Measurements from ENCODE around the gene ANOS1.

The ANOS1 gene

DNA sequence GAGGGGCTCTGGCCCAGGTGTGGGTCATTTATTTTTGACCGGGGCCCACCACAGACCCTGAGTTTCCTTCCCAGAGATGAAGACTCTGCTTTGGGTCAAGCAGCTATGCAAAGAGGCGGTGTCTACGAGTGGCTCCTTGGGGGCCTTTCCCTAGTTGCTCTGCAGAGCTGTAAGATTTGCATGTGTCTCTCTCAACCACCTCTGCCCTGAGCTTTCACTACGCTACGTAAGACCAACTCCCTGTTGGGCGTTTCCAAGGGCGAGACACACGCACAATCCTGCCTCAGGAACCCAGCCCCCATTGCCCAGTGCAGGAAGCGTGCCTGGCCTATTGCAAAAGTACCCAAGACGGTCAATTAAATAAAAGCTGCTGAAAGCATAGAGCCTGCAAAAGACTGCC lies 10.0 kb upstream of the ANOS1 start:
- no peaks in the 10 kb centered on the region for H3K27me3 ChIP-seq (ENCODE audit: control insufficient read depth, insufficient read depth, low read length)
- H3K27ac ChIP-seq (ENCODE audit: low read length), result no peak overlapping the region
- H3K9me3 ChIP-seq (ENCODE audit: control insufficient read depth, low read depth, low read length), result no peaks in the 10 kb centered on the region
- no peaks in the 10 kb centered on the region for H3K36me3 ChIP-seq (ENCODE audit: control insufficient read depth, low read depth, low read length)
- H3K4me3 ChIP-seq (ENCODE audit: low read length), result no peak overlapping the region
- no peak overlapping the region for H3K9ac ChIP-seq (ENCODE audit: low read length)
- H3K4me1 ChIP-seq (ENCODE audit: control insufficient read depth, low read depth, low read length), result peaks cover 13% of the 10 kb centered on the region

DNA sequence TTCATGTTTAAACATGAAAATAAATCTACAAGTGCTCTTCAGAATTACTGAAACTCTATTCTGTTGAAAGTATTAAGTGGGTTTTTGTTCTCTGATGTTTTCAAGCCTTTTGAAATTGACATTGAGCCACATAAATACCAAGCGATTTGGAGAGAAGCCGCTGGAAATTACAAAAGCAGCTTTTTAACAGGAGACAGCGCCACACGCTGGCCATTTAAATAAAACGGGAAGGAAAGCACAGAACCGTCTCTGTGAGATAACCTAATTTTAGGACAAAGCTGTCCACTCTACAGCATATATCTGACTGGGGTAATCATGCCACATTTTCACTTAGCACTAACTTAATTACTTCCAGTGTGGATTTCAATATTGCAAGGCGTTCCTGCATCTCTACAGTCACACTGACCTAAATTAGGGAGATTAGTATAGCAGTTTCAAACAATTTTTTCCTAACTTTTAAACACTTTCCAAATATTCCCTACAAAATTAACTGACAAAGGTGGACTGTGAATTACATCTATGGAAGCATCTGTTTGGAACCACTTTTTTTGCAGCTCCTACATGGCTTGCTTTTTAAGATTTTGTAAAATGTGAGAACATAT lies 6.8 kb upstream of the ANOS1 start:
- Histone ChIP-seq H3K27me3 (ENCODE audit: control insufficient read depth, insufficient read depth, low read length) (peaks cover 3% of the 10 kb centered on the region), H3K9ac (ENCODE audit: low read length) (no peak overlapping the region), H3K4me3 (ENCODE audit: low read length) (no peak overlapping the region), H3K36me3 (ENCODE audit: control insufficient read depth, low read depth, low read length) (no peaks in the 10 kb centered on the region), H3K4me1 (ENCODE audit: control insufficient read depth, low read depth, low read length) (peaks cover 13% of the 10 kb centered on the region), H3K9me3 (ENCODE audit: control insufficient read depth, low read depth, low read length) (no peaks in the 10 kb centered on the region), H3K27ac (ENCODE audit: low read length) (no peak overlapping the region)

DNA sequence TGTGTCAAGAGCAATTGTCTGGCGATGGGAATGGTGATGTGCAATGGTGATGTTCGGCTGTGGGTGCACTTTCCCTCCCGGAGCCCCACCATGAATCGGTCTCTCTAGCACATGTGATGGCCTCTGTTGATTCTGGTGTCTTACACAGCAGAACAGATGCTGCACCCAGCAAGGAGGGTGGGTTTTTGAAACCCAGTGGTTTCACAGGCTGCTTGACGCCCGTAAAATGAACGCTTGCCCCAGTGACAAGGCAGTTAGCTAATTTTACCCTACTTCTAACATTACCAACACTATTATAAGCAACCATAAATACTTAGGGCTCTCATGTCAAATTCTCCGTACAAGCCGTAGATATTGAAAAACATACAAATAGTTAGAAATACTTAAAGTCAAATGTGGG lies 5.9 kb upstream of the ANOS1 start:
- Histone ChIP-seq H3K27me3 (ENCODE audit: control insufficient read depth, insufficient read depth, low read length) (peaks cover 11% of the 10 kb centered on the region), H3K4me1 (ENCODE audit: control insufficient read depth, low read depth, low read length) (peaks cover 21% of the 10 kb centered on the region)

DNA sequence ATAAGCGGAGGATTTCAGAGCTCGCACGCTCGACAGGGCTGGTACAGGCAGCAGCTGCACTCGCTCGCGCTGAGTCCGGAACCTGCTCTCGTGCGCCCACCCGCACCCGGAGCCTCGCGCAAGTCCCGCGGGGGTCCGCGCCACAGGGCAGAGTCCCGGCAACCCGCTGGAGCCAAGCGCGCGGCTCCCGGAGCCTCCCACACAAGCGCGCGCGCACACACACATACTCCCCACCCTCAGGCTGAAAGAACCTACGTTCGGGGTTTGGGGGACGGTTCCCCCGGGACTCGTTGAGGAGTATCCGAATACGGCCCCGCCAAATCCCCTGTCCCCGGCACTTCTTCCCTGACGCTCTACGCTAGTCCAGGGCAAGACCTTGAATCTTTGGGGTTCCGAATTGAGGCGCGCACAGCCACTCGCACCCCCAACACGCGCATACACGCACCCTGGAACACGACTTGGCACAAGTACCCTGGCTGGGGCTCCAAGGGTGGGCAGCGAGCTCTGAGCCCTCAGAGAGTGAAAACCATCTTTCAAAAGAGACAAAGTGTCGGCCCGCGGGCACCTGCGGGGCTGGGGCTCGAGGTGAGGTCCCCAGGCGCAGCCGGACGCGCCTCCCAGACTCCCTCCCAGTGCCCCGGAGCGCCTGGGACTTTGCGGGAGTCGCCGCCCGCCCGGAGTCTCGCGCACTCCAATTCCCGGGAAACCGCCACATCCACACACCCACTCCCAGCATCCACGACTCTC lies 952 bp downstream of the ANOS1 start:
- H3K9ac ChIP-seq (ENCODE audit: low read length), result peak overlapping the region; percentile 73
- peak overlapping the region; percentile 95 for H3K4me3 ChIP-seq (ENCODE audit: low read length)
- peaks cover 22% of the 10 kb centered on the region for H3K36me3 ChIP-seq (ENCODE audit: control insufficient read depth, low read depth, low read length)
- H3K27me3 ChIP-seq (ENCODE audit: control insufficient read depth, insufficient read depth, low read length), result peaks cover 21% of the 10 kb centered on the region
- H3K4me1 ChIP-seq (ENCODE audit: control insufficient read depth, low read depth, low read length), result peaks cover 42% of the 10 kb centered on the region
- H3K27ac ChIP-seq (ENCODE audit: low read length), result no peak overlapping the region
- H3K9me3 ChIP-seq (ENCODE audit: control insufficient read depth, low read depth, low read length), result no peaks in the 10 kb centered on the region

More for the DNA sequence above, 5.9 kb upstream of the ANOS1 start:
- Histone ChIP-seq H3K9me3 (ENCODE audit: control insufficient read depth, low read depth, low read length) (no peaks in the 10 kb centered on the region), H3K36me3 (ENCODE audit: control insufficient read depth, low read depth, low read length) (no peaks in the 10 kb centered on the region), H3K27ac (ENCODE audit: low read length) (no peak overlapping the region), H3K4me3 (ENCODE audit: low read length) (no peak overlapping the region), H3K9ac (ENCODE audit: low read length) (no peak overlapping the region)

DNA sequence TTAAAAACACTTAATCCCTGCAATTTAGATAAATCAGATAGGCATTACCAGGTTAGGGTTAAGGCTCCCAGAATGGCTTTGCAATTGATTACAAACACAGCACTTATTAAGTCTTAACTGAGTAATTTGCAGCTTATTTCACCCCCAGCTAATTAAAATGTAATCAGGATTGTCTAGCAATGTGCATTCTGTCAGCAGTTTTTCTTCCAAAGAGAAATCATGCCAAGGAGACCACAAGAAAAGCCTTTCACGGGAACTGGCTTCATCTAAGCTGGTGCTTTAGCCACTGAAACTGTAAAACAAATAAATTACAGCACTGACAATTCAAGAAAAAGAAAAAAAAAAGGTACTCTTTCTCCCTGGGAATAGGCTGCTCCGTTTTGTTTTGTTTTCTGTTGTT lies 2.1 kb downstream of the ANOS1 start:
- H3K9ac ChIP-seq (ENCODE audit: low read length), result peak overlapping the region; percentile 73
- peaks cover 21% of the 10 kb centered on the region for H3K27me3 ChIP-seq (ENCODE audit: control insufficient read depth, insufficient read depth, low read length)
- peak overlapping the region; percentile 95 for H3K4me3 ChIP-seq (ENCODE audit: low read length)

DNA sequence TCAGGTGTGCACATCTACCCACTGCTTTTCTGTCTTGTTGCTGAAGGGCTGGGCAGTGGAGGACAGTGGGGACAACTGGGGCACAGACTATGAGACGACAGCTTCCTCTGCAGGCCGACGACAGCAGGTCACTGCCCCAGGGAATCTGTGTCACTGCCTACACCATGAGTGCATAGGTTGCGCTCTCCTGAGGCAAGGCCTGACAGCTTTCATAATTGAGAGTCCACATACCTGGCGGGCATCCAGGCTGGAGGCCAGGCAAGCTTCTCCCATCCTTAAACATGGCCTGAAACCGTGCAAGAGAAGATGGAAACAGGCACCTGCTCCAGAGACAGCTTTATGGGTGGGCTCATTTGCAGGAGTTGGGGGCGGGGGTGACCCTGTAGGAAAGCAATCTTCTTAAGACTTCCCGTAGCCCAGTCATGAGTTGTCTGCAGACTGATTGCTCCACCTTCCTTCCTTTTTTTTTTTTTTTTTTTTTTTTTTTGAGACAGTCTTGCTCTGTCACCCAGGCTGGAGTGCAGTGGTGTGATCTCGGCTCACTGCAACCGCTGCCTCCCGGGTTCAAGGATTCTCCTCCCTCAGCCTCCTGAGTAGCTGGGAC lies 2.9 kb downstream of the ANOS1 start:
- Histone ChIP-seq H3K9me3 (ENCODE audit: control insufficient read depth, low read depth, low read length) (no peaks in the 10 kb centered on the region), H3K27ac (ENCODE audit: low read length) (no peak overlapping the region), H3K4me3 (ENCODE audit: low read length) (peak overlapping the region; percentile 39), H3K36me3 (ENCODE audit: control insufficient read depth, low read depth, low read length) (peaks cover 22% of the 10 kb centered on the region), H3K27me3 (ENCODE audit: control insufficient read depth, insufficient read depth, low read length) (peaks cover 21% of the 10 kb centered on the region), H3K9ac (ENCODE audit: low read length) (no peak overlapping the region), H3K4me1 (ENCODE audit: control insufficient read depth, low read depth, low read length) (peaks cover 56% of the 10 kb centered on the region)

More for the DNA sequence above, 2.1 kb downstream of the ANOS1 start:
- no peaks in the 10 kb centered on the region for H3K9me3 ChIP-seq (ENCODE audit: control insufficient read depth, low read depth, low read length)
- H3K4me1 ChIP-seq (ENCODE audit: control insufficient read depth, low read depth, low read length), result peaks cover 50% of the 10 kb centered on the region
- H3K36me3 ChIP-seq (ENCODE audit: control insufficient read depth, low read depth, low read length), result peaks cover 22% of the 10 kb centered on the region
- H3K27ac ChIP-seq (ENCODE audit: low read length), result no peak overlapping the region

DNA sequence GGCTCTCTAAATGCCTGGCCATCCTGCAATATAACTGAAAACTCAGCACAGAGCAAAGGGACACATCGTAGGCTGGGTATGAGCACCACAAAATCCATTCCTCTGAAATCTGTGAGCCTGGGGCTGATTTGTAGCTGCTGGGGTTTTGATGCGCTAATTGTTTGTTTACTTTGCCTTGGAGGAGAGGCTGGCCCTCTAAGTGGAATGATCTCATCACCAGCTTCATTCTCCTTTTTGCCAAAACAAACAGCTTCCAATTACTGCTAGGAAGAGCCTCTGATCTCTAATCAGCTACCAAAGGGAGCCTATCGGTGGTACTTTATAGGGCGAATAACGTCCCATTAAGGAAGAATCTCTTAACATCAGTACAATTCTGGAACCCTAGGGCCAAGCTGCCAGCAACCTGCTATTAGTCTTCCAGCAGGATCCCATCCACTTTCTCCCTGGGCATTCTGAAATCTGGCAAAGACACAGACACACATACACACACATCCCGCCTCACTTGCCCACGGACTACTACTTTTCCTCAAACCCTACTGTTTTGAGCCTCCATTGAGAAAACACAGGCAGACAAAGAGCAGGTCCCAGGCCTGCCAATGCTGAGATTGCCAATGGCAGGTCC lies 5.8 kb downstream of the ANOS1 start:
- H3K4me1 ChIP-seq (ENCODE audit: control insufficient read depth, low read depth, low read length), result peaks cover 75% of the 10 kb centered on the region

DNA sequence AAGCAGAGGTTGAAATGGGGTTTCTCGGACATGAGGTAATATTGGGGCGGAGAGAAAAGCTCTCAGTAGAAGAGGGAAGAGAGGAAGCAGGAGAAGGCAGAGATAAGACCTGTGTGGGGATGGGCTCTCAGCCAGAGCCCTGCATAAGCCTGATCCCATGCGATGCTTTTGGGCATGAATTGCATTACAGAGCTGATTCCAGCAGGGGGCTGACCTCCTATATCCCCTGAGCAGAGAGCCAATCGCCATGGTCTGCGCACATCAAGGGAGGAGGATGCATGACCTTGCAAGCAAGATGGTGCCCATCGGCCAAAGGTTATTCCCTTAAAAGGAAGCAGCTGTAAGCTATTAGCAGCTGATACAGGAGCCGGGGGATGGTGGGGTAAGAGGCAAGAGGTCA lies 7.6 kb downstream of the ANOS1 start:
- Histone ChIP-seq H3K9me3 (ENCODE audit: control insufficient read depth, low read depth, low read length) (no peaks in the 10 kb centered on the region), H3K9ac (ENCODE audit: low read length) (no peak overlapping the region), H3K4me1 (ENCODE audit: control insufficient read depth, low read depth, low read length) (peaks cover 85% of the 10 kb centered on the region), H3K4me3 (ENCODE audit: low read length) (peak overlapping the region; percentile 34), H3K27me3 (ENCODE audit: control insufficient read depth, insufficient read depth, low read length) (no peaks in the 10 kb centered on the region), H3K27ac (ENCODE audit: low read length) (no peak overlapping the region), H3K36me3 (ENCODE audit: control insufficient read depth, low read depth, low read length) (peaks cover 30% of the 10 kb centered on the region)

More for the DNA sequence above, 5.8 kb downstream of the ANOS1 start:
- Histone ChIP-seq H3K9me3 (ENCODE audit: control insufficient read depth, low read depth, low read length) (no peaks in the 10 kb centered on the region), H3K27me3 (ENCODE audit: control insufficient read depth, insufficient read depth, low read length) (peaks cover 8% of the 10 kb centered on the region), H3K36me3 (ENCODE audit: control insufficient read depth, low read depth, low read length) (peaks cover 23% of the 10 kb centered on the region), H3K27ac (ENCODE audit: low read length) (no peak overlapping the region), H3K4me3 (ENCODE audit: low read length) (peak overlapping the region; percentile 31), H3K9ac (ENCODE audit: low read length) (no peak overlapping the region)

DNA sequence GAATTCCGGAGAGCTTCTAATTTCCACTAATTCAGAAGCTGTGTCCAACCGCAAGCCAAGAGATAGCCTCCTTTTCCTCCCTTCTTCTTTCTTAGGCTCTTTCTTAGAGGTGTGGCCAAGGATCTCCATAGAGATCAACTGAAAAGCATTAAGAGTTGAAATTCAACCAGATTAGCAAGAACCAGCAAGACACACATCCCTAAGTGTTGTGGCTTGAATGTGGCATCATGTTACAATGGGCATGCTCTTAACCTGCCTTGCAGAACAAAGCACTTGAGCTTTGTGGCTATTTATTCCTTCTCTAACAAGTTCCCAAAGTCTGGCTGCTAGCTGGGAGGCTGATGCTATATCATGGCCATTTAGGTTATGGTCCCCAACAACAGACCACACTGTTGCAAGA lies 10.4 kb downstream of the ANOS1 start:
- Histone ChIP-seq H3K36me3 (ENCODE audit: control insufficient read depth, low read depth, low read length) (peaks cover 8% of the 10 kb centered on the region), H3K9me3 (ENCODE audit: control insufficient read depth, low read depth, low read length) (no peaks in the 10 kb centered on the region), H3K27ac (ENCODE audit: low read length) (no peak overlapping the region), H3K4me1 (ENCODE audit: control insufficient read depth, low read depth, low read length) (peaks cover 61% of the 10 kb centered on the region), H3K9ac (ENCODE audit: low read length) (no peak overlapping the region), H3K4me3 (ENCODE audit: low read length) (peak overlapping the region; percentile 11), H3K27me3 (ENCODE audit: control insufficient read depth, insufficient read depth, low read length) (no peaks in the 10 kb centered on the region)

DNA sequence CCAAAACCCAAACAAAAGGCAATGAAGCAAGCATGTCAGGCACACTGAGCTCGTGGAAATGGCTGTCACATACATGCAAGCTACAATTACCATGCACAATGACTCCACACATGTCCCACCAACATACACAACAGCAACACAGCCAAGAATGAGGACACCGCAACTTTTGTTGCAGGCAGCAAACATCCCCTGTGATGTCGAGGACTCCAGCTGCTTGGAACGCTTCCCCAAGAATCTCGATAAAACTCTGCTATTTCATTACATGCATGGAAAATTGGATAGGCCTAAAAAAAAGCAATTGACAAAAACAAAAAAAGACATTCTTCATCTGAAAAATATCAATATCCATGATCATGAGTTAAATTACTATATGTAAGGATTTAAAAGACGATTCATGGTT lies 11.8 kb downstream of the ANOS1 start:
- peaks cover 52% of the 10 kb centered on the region for H3K4me1 ChIP-seq (ENCODE audit: control insufficient read depth, low read depth, low read length)
- no peak overlapping the region for H3K9ac ChIP-seq (ENCODE audit: low read length)
- H3K27ac ChIP-seq (ENCODE audit: low read length), result no peak overlapping the region
- no peak overlapping the region for H3K4me3 ChIP-seq (ENCODE audit: low read length)
- H3K36me3 ChIP-seq (ENCODE audit: control insufficient read depth, low read depth, low read length), result peaks cover 8% of the 10 kb centered on the region
- no peaks in the 10 kb centered on the region for H3K9me3 ChIP-seq (ENCODE audit: control insufficient read depth, low read depth, low read length)
- H3K27me3 ChIP-seq (ENCODE audit: control insufficient read depth, insufficient read depth, low read length), result no peaks in the 10 kb centered on the region

DNA sequence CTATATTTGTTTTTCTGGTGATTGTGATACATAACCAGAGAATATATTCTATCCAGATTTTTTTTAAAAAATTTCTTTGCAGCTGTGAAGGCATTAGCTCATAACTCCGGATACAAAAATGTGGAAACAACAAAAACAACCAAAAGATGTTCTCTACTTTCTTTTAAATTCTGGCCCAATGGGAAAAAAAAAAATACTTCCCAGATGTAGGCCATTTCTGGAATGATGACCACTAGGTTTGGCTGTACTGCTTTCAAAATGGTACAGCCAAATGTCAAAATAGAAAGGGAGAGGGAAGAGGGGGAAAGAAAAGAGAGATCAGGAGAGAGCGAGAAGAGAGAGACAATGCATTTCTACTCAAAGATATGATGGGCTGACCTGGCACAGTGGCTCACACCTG lies 14.6 kb downstream of the ANOS1 start:
- Histone ChIP-seq H3K9me3 (ENCODE audit: control insufficient read depth, low read depth, low read length) (no peaks in the 10 kb centered on the region), H3K9ac (ENCODE audit: low read length) (no peak overlapping the region), H3K36me3 (ENCODE audit: control insufficient read depth, low read depth, low read length) (peaks cover 12% of the 10 kb centered on the region), H3K27ac (ENCODE audit: low read length) (no peak overlapping the region), H3K27me3 (ENCODE audit: control insufficient read depth, insufficient read depth, low read length) (no peaks in the 10 kb centered on the region), H3K4me3 (ENCODE audit: low read length) (no peak overlapping the region), H3K4me1 (ENCODE audit: control insufficient read depth, low read depth, low read length) (peaks cover 48% of the 10 kb centered on the region)
